Gastrocnemius medialis (tissue), 4 donors: Measurements from ENCODE around the gene CEL. TPM values are rescaled to one million over a fixed set of nuclear protein-coding genes. Genes with fewer than 3 reads are reported as not detected.
"Not testable (repeated sequence)": the region's sequence is repeated elsewhere in the genome, so short reads cannot be mapped to it uniquely, and the experiment has no call there.

Experiments used
- ATAC-seq, 2 donors: fragments of 150-250 bp; one replicate each; pipeline ENCODE4 v1.9.1; 2016
- DNase-seq, 2 donors: peaks; one replicate each; pipeline ENCODE4 v3.0.0-alpha.2; 2019
- H3K27ac ChIP-seq, 4 donors: fragments of 200-600 bp; sonication (generic); 1 replicate in 1 of 4; 2 replicates in 3 of 4; pipeline ENCODE4 v1.5.1; 2016 to 2018; ENCODE audit warnings: mild to moderate bottlenecking in 2 of 4, moderate library complexity in 1 of 4
- H3K27me3 ChIP-seq, 3 donors: fragments of 200-600 bp; sonication (generic) in 2 of 3; 1 replicate in 1 of 3; 2 replicates in 2 of 3; pipeline versions ENCODE4 v1.5.1 to v1.6.0; 2016 to 2019; ENCODE audit warnings: mild to moderate bottlenecking in 1 of 3, moderate library complexity in 1 of 3
- H3K36me3 ChIP-seq, 2 donors: fragments of 200-600 bp; sonication (generic) in 1 of 2; one replicate each; pipeline ENCODE4 v1.5.1; 2017 to 2018
- H3K4me1 ChIP-seq, 2 donors: fragments of 200-600 bp; sonication (generic) in 1 of 2; one replicate each; pipeline ENCODE4 v1.5.1; 2016 to 2017; ENCODE audit warnings: mild to moderate bottlenecking in 2 of 2
- H3K4me3 ChIP-seq, 4 donors: fragments of 200-600 bp; sonication (generic) in 3 of 4; 1 replicate in 1 of 4; 2 replicates in 3 of 4; pipeline ENCODE4 v1.5.1; 2016 to 2019; ENCODE audit warnings: mild to moderate bottlenecking in 2 of 4
- H3K9me3 ChIP-seq, 3 donors: fragments of 200-600 bp; sonication (generic) in 2 of 3; 1 replicate in 1 of 3; 2 replicates in 2 of 3; pipeline ENCODE4 v1.5.1; 2016 to 2019
- POLR2A ChIP-seq, 2 donors: fragments of 450-650 bp; IDR thresholded peaks; one replicate each; pipeline ENCODE4 v1.6.1; 2017; ENCODE audit warnings: antibody characterized with exemption in 2 of 2, mild to moderate bottlenecking in 2 of 2, moderate library complexity in 2 of 2
- in situ Hi-C, 4 donors: fragments of 200-750 bp; cut with MboI; loops; one replicate each; pipeline versions ENCODE4 v1.15.0 to v1.8.0; 2017; ENCODE audit warnings: low sequenced_read_pairs in 4 of 4
- intact Hi-C: fragments of 100-400 bp; cut with DNase I; formaldehyde crosslinking; loops from one replicate; pipeline ENCODE4 v1.15.1; 2023; ENCODE audit warnings: low total_unique reads
- total RNA-seq, 4 donors: library from RNA; depleted of rRNA; stranded (reverse); fragments of >200 nt; gene quantifications; one replicate each; pipeline versions ENCODE4 v1.1.0 to v1.2.3, GENCODE V29; 2016
- TF ChIP-seq, protein P1 (sequence below), 5 experiments: fragments of 450-650 bp in 3 of 5; fragments of 200-600 bp in 2 of 5; sonication (generic) in 2 of 5; IDR thresholded peaks in 4 of 5; conservative IDR thresholded peaks in 1 of 5; 1 replicate in 4 of 5; 2 replicates in 1 of 5; pipeline ENCODE4 v1.5.1; 2016 to 2019; ENCODE audit warnings: antibody characterized with exemption in 5 of 5, mild to moderate bottlenecking in 3 of 5, moderate library complexity in 3 of 5

Gene CEL
- total RNA-seq, 4 donors from 2014 or later: 0.13 to 1.8 TPM; not detected in 2

DNA sequence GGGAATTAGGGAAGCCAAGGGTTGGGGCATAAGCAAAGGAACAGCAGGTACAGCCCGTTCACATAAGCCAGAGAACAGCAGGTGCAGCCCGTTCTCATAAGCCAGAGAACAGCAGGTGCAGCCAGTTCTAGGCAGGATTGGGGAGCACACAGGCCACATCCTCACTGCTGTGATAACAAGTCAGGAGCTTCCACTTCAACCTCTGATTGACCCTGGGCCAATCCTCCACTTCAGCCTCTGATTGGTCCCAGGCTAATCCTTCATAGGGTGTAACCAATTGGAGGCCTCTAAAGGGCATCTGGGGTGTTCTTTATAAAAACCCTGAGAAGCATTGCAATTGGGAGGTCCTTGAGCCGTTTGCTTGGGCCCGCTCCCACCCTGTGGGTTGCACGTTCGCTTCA lies 27.5 kb downstream of the CEL start:
- no peak for TF ChIP-seq POLR2A (IDR thresholded peaks at IDR 0.05)
- TF ChIP-seq, protein P1, sequence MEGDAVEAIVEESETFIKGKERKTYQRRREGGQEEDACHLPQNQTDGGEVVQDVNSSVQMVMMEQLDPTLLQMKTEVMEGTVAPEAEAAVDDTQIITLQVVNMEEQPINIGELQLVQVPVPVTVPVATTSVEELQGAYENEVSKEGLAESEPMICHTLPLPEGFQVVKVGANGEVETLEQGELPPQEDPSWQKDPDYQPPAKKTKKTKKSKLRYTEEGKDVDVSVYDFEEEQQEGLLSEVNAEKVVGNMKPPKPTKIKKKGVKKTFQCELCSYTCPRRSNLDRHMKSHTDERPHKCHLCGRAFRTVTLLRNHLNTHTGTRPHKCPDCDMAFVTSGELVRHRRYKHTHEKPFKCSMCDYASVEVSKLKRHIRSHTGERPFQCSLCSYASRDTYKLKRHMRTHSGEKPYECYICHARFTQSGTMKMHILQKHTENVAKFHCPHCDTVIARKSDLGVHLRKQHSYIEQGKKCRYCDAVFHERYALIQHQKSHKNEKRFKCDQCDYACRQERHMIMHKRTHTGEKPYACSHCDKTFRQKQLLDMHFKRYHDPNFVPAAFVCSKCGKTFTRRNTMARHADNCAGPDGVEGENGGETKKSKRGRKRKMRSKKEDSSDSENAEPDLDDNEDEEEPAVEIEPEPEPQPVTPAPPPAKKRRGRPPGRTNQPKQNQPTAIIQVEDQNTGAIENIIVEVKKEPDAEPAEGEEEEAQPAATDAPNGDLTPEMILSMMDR (IDR thresholded peaks at IDR 0.05 in 4 of 5, conservative IDR thresholded peaks at IDR 0.05 in 1 of 5): no peak
- intact Hi-C loops (no loop called here), in situ Hi-C loops (no loop called here)
- Histone ChIP-seq H3K9me3 (no peaks in the 10 kb centered on the region), H3K27ac (no peak overlapping the region), H3K4me1 (no peaks in the 10 kb centered on the region), H3K27me3 (no peaks in the 10 kb centered on the region), H3K4me3 (no peak overlapping the region), H3K36me3 (no peaks in the 10 kb centered on the region)
- ATAC-seq: no peak
- no peak for DNase-seq

DNA sequence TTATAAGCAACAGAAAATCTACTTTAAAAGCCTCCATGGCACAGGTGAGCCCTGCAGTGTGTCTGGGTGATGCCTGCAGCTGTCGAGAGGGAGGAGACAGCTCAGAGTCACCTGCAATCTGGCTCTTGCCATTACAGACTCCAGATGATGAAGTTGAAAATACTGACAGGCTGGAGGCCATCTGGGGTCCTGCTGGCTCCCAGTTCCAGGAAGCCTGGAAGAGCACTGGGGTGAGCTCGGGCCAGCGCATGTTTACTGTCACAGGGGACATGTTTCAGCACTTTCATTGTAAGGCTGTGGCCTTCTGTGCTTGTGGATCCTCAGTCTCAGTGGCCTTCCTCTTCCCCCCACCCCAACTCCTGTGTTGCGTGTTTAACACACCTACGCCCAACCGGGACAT lies 28.4 kb downstream of the CEL start:
- Histone ChIP-seq H3K4me3 (no peak overlapping the region), H3K27ac (no peak overlapping the region), H3K36me3 (no peaks in the 10 kb centered on the region), H3K27me3 (no peaks in the 10 kb centered on the region), H3K4me1 (no peaks in the 10 kb centered on the region), H3K9me3 (no peaks in the 10 kb centered on the region)
- in situ Hi-C loops (no loop called here), intact Hi-C loops (no loop called here)
- TF ChIP-seq, protein P1 (IDR thresholded peaks at IDR 0.05 in 4 of 5, conservative IDR thresholded peaks at IDR 0.05 in 1 of 5): no peak
- no peak for TF ChIP-seq POLR2A (IDR thresholded peaks at IDR 0.05)
- DNase-seq: no peak
- no peak for ATAC-seq

DNA sequence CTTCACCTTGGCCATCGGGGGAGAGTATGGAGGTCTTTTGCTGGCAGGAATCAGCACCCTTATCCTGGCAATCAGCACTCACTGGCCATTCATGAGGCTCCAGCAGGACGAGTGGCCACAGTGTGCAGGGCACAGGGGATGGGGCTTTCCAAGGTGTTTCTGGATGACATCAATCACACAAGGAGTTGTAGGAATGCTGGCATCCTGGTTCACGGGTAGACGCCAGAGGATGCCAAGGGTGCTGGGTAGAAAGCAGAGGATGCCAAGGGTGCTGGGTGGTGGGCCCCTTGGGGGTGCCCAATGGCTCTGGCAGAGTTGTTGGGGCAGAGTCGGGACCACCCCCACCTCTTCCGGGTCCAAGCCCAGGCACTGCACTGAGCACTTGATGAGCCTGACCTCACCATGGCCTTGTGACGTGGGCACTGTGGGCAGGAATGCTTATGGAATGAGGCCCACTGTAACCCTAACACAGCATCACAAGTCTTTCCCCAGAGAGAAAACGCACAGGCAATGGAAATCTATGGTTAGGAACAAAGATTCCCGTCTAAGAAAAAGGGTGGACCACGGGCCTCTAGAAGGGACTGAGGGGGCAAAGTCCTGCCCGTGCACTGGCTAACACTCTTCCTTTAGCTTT lies 29.1 kb downstream of the CEL start:
- no peak for ATAC-seq
- H3K9me3 ChIP-seq: no peaks in the 10 kb centered on the region

DNA sequence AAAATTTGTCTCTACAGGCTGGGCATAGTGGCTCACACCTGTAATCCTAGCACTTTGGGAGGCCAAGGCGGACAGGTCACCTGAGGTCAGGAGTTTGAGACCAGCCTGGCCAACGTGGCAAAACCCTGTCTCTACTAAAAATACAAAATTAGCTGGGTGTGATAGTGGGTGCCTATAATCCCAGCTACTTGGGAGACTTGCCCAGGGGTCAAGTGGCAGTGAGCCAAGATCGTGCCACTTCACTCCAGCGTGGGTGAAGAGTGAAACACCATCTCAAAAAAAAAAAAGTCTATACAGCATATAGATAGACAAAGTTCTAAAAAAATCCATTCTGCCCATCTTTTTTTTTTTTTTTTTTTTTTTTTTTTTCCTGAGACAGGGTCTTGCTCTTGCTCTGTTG lies 32.6 kb downstream of the CEL start:
- H3K27ac ChIP-seq, H3K4me1 ChIP-seq, H3K9me3 ChIP-seq, H3K27me3 ChIP-seq, intact Hi-C loops, ATAC-seq, H3K4me3 ChIP-seq, in situ Hi-C loops, DNase-seq: not testable (repeated sequence)
- H3K36me3 ChIP-seq: peaks cover 0 to 23% of the 10 kb centered on the region in 2 donors

More for the DNA sequence above, 29.1 kb downstream of the CEL start:
- Histone ChIP-seq H3K36me3 (no peaks in the 10 kb centered on the region), H3K27ac (no peak overlapping the region), H3K27me3 (no peaks in the 10 kb centered on the region), H3K4me1 (no peaks in the 10 kb centered on the region), H3K4me3 (no peak overlapping the region)
- in situ Hi-C loops (no loop called here), intact Hi-C loops (no loop called here)
- TF ChIP-seq, protein P1 (IDR thresholded peaks at IDR 0.05 in 4 of 5, conservative IDR thresholded peaks at IDR 0.05 in 1 of 5): no peak
- TF ChIP-seq POLR2A (IDR thresholded peaks at IDR 0.05): no peak
- DNase-seq: no peak

DNA sequence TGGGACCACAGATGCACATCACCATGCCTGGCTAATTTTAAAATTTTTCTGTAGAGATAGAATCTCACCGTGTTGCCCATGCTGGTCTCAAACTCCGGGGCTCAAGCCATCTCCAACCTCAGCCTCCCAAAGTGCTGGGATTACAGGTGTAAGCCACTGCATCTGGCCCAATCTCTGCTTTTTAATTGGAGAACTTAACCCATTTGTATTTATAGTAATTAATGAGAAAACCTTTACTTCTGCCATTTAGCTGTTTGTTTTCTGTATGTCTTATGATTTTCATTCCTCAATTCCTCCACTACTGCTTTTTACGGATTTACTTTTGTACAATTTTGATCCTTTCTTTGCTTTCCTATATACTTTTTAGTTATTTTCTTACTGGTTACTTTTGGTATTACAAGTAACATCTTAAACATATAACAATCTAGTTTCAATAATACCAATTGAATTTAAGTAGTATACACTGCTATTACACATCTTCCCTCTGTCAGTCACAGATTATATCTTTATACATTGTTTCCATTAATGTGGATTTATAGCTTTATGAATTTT lies 33.1 kb downstream of the CEL start:
- no peak overlapping the region for H3K27ac ChIP-seq
- peaks cover 0 to 6% (median 0%) of the 10 kb centered on the region in 3 donors for H3K9me3 ChIP-seq
- TF ChIP-seq, protein P1 (IDR thresholded peaks at IDR 0.05 in 4 of 5, conservative IDR thresholded peaks at IDR 0.05 in 1 of 5): no peak
- no peak for TF ChIP-seq POLR2A (IDR thresholded peaks at IDR 0.05)
- intact Hi-C loops: no loop called here
- no peaks in the 10 kb centered on the region for H3K27me3 ChIP-seq
- no peak for ATAC-seq
- no peak for DNase-seq
- H3K4me3 ChIP-seq: no peak overlapping the region
- H3K36me3 ChIP-seq: peaks cover 0 to 29% of the 10 kb centered on the region in 2 donors
- in situ Hi-C loops: no loop called here
- H3K4me1 ChIP-seq: peaks cover 3 to 10% of the 10 kb centered on the region in 2 donors
